HG03575 (cell line): ENCODE data around the gene AGPAT4.
"Not testable (repeated sequence)": the region's sequence is repeated elsewhere in the genome, so short reads cannot be mapped to it uniquely, and the experiment has no call there.

Experiments
- ATAC-seq: cut with Tn5 transposase; IDR thresholded peaks from one replicate; pipeline ENCODE4 v1.9.1; 2021; ENCODE audit not compliant: unreplicated experiment, insufficient number of reproducible peaks, low FRiP score; ENCODE audit errors: extremely low read depth

The AGPAT4 gene

DNA sequence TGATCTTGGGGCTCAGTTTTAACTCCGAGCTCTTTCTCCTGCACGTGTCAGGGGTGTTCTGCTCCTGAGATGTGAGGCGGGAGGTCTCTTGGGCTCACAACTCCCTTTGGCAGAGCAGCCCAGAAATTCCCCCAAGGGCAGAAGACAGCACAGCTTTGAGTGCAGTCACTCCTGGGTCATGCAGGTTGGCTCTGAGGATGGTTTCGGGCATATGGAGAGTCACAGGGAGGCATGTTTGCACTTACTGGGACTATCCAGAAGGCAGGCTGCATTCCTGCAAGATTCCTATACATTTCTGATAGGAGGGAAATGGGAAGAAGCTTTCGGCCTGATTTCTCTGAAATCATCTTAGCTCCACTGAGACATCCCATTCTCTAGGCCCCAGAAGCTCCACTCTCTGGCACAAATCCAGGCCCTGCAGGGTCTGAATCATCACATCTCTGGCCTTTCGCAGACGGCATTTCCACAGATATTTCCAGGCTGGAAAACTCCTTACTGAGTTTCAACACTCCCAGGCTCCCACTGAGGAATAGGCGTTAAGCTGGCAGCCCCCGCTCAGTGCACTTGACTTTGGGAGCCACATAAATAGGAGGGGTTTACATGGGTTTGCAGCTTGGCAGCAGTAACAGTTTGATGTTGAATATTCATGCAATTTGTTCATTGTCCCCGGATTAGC is 39.7 kb downstream of the AGPAT4 start:
- no peak for ATAC-seq

DNA sequence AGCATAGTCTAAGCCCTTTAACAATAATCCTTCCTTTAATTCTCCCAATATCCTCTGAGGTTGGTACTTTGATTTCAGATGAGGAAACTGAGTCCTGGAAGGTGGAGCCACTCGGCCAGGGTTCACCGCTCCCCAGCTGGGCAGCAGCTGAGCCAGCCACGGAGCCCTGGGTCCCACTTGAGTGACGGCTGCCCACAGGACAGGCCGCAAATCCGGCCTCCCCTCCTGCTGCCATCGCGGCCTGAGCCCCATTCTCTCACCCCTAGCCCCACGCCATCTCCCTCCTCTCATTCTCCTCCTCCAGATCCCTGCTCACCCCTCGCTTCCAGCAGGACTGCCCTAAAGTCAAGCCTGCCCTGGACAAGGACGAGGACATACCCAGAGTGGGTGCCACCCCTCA is 41.4 kb downstream of the AGPAT4 start:
- ATAC-seq, result no peak

DNA sequence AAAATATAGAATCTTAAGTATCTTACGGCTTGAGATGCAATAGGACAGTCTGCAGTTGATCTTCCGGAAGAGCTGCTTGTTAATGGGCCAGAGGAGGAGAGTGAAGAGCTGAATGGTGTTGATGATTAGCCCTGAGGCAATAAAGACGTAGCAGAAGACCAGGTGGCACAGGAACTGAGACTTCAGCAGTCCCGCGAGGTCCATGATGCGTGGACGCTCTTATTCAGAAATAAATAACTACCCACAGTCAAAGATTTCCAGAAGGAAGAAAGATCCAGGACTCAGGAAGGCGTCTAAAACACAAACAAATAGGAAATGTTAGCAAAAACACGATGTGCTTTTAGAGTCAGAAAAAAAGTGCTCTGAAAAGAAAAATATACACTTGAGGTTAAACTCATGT is 41.9 kb downstream of the AGPAT4 start:
- ATAC-seq, result no peak

DNA sequence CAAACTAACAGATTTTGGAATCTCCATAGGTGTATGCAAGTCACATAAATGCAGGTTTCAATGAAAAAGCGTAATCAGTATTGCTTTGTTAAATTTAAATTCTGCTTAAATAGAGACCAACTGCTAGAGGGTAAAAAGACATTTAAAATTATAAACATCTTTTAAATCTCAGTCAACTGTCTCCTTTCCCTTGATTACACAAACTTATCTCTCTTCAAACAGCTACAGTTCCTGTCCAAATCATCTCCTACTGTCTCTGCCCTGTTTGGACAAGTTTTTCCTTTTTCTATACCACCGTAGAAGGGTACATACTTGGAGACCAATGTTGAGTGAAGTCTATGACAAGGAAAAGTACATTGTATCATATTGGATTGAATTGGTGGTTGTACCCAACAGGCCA is 43.5 kb downstream of the AGPAT4 start:
- ATAC-seq, result no peak

DNA sequence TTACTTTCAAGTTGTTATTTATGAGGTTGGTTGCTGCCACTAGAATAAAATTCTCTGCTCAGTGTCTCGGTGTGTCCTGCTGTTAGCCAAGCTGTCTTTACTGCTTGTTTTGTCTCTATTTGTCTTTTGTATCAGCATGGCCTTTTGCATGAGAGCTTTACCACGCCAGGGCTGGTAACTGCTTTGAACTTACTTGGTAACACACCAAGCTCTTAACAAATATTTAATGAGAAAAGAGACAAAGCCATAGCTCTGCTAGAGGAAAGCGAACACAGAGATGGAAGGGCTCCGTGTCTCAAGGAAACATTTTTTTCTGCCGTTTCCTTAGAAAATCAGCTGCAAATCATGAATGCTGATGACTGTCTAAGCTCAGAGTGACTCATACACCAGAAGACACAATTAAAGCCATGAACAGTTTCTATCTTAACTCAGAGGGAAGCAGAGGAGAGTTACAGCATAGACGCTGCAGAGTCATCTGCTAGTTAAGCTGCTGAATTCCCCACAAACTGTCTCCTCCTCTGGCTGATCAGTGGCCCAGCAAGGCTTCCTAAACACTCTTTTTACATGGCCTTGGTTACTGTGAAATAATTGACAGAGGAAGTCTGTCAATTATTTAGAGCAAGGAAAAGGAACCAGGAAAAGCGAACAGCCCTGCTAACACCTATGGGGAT is 44.8 kb downstream of the AGPAT4 start:
- ATAC-seq, result peak; percentile 78

DNA sequence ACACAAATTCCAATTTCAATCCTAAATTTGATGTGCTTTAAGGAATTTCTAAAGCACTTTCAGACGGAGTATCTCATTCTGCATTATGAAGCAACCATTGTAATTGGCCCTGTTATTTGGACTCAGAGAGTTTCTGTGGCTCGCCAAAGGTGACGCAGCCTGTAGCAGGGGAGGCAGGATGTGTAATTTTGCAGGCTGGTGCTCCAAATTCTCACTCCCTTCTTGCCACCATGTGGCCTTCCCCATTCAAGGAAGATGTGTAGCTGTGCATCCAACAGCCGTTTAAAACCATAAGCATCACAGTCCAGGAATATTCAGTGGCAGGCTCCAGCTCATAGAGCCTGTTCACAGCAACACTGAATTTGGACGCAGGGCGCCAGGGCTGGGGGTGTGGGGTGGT is 45.8 kb downstream of the AGPAT4 start:
- no peak for ATAC-seq

DNA sequence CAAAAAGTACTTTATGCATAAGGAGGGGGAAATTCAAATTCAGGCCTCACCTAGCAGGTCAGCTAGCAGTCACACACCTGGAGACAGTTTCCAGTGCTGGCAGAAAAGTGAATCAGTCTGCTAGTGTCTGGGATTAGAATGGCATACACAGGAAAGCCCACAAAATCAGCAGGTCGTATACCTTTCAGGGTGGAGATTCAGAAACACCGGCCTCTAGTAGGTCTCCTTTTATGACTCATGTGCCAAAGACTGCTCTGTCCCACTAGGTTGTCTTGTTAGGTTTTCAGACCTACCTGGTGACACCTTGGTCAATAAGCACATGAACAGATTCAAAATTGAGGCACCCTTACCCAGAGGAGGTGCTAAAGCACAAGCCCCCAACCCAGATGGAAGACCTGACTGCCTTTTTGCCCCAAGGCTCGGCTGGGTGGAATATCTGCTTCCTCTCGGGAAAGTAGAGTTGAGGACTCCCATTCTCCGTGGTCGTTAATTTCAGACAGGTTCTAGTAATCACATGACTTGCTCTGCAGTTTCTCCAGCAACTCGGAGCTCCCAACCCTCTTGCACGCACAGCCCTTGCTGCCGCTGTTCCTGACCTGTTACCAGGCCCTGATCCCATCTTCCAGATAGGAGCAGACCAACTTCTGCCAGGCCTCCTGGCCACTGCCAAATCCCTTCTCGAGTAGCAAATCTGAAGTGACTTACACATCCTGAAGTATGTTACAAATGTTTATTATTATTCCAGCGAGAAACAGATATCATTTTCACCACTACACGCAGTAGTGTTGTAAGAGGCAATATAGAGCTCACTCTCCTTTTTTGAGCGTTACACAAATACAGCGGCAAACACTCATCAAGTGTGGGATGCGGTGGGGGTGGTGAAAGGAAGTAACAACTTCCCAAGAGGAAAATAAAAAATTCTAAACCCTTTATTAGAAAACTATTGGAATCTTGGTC is 46.6 kb downstream of the AGPAT4 start:
- ATAC-seq, result no peak

DNA sequence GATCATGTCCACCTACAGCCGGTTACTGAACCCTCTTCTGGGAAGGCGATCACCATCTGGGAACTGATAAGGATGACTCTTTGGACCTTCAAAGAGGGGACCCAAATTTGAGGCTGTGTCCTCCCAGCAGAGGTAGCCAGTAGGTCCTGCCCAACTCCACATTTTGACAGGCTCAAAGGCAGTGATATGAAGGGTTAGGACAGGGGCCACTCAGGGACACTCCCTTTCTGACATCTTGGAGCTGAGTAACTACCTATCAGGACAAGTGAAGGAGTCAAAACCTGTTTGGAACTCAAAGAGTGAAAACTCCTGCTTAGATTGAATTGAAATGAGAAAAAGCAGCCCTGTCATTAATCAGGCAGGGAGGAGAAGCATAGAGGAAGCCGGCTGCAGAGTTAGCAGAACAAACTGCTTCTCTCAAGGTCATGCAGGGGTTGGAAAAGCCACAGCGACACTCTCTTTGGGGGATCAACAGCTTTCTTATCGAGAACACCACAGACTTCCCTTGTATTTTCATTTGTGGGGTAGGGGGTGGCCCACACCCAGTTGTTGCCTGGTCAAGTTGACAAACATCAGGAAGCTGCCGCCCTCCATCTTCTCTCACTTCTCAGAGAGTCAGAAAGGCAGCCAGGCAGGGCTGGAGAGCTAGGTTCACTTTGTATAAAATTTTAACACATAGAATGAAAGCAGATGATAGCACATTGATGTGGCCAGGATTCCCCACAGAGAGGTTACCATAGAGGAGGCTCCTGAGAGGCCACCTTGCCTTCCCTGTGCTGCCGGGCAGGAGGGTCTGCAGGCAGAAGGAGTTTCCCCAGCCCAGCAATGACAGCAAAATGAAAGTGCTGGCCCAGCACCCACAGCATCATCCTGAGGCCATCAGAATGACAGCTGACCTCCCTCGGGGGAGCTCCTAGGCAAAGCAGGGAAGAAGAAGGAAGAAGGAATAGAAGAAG is 47.6 kb downstream of the AGPAT4 start:
- ATAC-seq, result no peak

DNA sequence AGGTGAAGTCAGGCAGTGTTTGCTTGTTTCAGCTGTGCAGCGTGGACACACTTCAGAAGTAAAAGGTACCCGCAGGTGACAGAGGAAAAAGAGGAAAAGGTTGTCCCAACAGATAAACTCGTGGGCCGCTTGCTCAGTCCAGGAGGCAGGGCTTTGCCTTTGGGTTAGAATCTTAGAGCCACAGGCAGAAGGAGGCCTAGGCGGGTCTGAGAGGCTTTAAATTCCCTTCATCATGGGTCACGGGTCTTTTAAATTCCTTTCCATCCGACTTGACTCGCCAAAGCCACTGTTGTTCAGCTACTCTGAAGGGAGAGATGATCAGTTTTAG is 48.2 kb downstream of the AGPAT4 start:
- ATAC-seq, result no peak

DNA sequence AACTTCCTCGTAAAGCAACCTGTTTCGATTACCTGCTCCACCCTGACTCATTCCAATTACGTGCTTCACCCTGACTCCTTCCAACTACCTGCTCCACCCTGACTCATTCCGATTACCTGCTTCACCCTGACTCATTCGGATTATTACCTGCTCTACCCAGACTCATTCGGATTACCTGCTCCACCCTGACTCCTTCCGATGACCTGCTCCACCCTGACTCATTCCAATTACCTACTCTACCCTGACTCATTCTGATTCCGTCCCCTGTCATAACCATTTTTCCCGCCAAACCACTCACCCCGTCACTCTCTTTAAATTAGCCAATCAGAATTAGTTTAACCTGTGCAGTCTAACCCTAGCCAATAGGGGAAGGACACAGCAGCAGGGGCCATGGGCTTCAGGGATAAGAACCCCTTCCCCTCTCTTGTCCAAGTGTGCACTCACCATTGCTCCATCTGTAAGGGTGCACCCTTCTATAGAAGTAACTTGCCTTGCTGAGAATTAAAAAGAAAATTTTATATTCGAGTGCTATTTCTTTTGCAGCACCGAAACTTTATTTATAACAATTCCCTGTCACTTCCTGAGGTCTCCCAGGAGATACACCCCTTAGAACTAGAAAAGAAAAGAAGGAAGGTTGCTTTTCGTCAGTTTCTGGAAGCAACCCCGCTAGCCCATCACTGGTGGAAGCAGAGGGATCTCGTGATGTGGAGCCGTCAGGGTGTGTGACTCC is 48.7 kb downstream of the AGPAT4 start:
- ATAC-seq, result not testable (repeated sequence)

DNA sequence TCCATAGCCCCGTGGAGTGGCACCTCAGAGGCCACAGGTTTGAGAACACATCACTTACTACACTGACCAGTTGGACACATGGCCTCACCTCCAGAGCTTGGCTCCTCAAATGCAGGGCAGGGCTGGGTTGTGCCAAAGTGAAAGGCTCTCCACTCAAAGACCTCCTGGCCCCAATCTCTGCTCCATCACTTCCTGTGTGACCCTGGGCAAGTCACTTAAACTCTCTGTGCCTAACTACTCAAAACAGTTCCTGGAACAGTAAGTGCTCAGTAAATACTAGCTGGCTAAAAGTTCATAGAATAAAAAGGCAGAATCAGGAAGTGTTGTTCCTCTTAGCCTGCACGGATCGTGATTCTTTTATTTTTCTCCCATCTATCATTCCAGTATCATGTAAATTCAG is 50.2 kb downstream of the AGPAT4 start:
- ATAC-seq, result no peak

DNA sequence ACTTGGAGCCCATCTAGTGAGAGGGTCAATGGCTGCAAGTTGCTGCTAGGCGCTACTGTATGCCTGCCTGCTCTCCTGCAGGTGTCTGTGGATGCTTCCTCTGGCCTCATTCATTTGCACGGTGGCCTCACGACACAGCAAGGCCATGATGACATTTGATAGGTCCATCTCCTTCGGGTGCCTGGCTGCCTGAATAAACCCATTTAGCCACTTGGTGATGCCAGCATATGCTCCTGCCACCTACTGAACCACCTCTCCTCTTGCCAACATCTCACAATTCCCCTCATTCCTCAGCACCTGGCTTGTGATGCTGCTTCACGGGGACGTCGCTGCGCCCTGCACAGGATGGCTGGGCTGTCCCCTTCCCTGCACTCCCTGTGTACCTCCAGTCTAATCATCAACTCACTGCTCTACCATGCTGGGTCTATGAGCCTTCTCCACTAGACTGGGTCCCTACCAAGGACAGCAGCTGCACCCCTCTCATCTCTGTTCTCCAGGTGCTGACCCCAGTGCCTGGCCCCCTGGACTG is 51.1 kb downstream of the AGPAT4 start:
- ATAC-seq, result no peak

DNA sequence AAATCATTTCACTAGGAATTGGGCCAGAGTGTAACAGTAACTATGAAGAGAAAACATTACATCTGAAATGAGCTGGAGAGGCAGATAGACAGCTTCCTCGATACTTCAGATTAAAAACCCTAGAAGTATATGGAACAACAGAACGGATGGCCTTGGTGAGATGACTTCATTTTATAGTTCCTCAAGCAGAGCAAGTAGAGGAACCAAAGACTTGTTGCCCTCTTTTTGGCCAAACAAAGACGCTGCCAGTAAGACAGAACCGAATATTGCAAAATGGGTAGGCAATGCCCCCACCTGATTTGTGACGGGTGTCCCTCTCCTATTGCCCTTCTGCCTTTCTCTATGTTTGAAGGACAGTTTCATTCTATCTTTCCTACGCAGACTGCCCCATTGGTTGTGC is 53.5 kb downstream of the AGPAT4 start:
- no peak for ATAC-seq

DNA sequence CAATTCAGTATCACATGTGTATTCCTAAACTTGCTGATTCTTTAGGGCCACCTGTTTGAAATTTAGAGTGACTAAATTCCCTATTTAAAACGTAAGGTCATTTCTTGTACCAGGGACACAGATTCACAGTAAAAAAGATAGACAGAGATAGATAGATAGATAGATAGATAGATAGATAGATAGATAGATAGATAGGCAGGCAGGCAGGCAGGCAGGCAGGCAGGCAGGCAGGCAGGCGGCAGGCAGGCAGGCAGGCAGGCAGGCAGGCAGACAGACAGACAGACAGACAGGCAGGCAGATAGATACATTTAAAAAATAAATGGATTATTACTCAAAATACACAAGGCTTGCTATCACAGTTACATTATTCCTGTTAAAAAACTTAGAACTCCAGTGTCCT is 54.2 kb downstream of the AGPAT4 start:
- ATAC-seq, result no peak

DNA sequence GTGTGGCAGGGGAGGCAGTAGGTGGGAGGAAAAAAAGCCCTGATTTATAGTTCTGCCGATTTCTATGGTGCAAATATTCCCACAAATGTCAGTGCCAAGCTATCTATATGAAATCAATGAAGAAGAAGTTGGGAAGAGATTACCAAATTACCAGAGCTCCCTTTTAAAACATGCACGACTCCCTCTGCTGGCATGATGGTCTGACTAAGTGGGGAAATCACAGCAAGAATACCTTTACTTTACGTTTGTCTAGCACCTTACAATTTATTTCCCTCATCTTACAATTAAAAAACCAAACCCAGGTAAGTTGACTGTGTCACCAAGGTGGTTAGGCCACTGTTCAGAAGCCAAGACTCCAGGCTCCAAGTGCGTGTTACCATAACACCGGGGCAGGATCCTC is 55.6 kb downstream of the AGPAT4 start:
- ATAC-seq, result no peak

DNA sequence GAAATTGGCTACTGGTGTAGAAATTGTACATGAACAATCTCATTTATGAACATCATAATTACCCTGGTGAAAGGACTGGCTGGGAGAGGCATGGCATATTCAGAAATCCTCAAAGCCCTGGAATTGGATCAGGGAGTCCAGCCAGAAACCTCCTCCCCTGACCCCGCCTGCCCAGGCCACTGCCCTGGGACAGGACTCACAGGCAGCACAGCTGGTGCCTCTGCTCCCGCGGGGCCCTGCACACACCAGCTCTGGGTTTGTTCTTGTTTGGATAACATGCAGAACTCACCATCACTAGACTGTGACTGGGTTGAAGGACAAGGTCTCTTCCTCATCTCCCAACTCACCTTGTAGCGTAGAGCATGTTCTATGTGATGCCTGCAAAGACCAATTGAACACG is 56.2 kb downstream of the AGPAT4 start:
- no peak for ATAC-seq

DNA sequence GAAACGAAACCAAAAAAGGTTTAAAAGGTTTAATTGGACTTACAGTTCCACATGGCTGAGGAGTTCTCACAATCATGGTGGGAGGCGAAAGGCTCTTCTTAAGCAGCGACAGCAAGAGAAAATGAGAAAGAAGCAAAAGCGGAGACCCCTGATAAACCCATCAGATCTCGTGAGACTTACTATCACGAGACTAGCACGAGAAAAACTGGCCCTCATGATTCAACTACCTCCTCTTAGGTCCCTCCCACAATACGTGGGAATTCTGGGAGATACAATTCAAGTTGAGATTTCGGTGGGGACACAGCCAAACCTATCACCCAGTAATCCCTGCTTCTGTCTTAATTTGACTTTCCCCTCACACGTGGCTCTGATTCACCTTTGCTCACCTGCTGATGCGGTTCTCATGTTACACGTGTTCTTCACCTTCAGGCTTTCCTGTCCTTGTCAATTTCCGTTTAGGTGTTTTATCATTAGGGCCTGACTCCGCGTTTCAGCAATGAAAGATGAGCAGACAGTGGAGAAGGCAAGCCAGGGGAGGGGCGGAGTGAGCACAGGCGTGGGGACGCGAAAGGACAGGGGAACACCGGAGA is 57.1 kb downstream of the AGPAT4 start:
- ATAC-seq, result no peak
